GM18861 (cell line): Measurements from ENCODE around the gene FIS1.
"Not testable (repeated sequence)": the region's sequence is repeated elsewhere in the genome, so short reads cannot be mapped to it uniquely, and the experiment has no call there.

Experiments
- ATAC-seq: cut with Tn5 transposase; IDR thresholded peaks from one replicate; pipeline ENCODE4 v1.9.1; 2021; ENCODE audit not compliant: unreplicated experiment

FIS1 gene

DNA sequence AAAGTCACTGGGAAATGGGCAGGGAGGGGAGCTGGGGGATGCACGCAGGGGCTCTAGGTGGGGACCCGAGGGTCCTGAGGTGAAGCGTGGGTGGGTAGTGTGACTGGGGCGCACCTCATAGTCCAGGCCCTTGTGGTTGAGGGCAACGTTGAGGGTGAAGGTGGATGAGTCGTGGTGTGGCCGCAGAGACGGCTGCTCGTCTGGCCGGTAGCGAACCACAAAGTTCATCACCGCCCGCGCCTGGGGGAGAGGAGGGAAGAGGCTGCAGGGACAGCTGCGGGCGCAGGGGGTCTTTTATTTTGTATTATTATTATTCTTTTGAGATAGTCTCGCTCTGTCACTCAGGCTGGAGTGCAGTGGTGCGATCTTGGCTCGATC, 38.2 kb downstream of the FIS1 start:
- ATAC-seq, result no peak

- ATAC-seq, result no peak
These were observed 38.8 kb downstream of the FIS1 start for GRCh38 chr7:101205901-101206664.

GRCh38 chr7:101203740-101204738, 40.8 kb downstream of the FIS1 start:
- not testable (repeated sequence) for ATAC-seq

DNA sequence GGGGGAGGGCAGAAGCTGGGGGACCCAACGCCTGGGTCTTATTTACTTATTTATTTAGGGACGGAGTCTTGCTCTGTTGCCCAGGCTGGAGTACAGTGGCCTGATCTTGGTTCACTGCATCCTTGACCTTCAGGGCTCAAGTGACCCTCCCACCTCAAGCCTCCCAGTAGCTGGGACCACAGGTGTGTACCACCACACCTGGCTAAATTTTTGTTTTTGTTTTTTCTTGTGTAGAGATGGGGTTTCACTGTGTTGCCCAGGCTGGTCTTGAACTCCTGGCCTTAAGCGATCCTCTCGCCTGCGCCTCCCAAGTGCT, 42.3 kb downstream of the FIS1 start:
- no peak for ATAC-seq

- ATAC-seq, result no peak
These were observed 42.9 kb downstream of the FIS1 start for GRCh38 chr7:101201695-101202602.

GRCh38 chr7:101200862-101201599, 43.9 kb downstream of the FIS1 start, which contains the start of gene MOGAT3:
MOGAT3 (minus strand) TSS chr7:101201036; CDS start chr7:101200854, 182 bp downstream.
- ATAC-seq, result no peak

DNA sequence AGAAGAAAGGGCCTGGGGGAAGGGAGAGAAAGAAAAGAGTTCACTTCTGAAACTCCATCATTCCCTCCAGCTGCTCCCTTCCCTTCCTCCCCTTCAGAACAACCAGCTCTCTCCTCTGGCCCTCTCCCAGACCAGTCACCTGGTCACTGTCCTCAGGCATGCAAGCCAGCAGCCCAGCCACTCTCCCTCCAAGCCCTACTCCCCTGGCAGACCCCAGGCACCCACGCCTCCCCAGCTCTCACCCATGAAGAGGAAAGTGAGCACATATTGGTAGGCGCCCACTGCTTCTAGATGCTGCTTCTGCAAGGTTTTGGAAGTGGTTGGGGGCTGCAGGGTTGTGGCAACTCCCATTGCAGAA, 44.4 kb downstream of the FIS1 start:
- ATAC-seq, result no peak

DNA sequence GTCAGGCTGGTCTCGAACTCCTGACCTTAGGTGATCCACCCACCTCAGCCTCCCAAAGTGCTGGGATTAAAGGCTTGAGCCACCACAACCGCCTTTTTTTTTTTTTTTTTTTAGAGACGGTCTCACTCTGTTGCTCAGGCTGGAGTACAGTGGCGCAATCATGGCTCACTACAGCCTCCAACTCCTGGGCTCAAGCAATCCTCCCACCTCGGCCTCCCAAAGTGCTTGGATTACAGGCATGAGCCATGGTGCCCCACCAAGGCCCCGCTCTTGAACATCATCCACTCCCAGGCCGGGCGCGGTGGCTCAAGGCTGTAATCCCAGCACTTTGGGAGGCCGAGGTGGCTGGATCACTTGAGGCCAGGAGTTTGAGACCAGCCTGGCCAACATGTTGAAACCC, 45.4 kb downstream of the FIS1 start:
- ATAC-seq, result not testable (repeated sequence)

DNA sequence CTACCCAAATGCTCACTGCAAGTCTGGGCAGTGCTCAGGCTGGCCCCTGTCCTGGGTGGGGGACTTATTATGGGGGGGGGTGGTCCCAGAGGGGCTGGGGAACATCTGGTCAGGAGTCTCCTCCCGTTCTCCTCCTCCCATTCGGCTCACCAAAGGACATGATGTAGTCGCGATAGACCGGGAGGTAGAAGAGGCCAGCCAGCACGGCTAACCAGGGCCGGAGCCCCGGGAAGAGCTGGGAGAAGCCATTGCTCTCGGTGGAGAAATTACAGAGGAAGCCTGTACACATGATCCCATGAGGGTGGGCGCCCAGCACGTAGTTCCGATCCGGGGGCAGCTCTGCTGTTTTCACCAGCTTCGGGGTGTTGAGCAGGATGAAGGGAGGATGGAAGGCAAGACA, 46.4 kb downstream of the FIS1 start:
- ATAC-seq, result no peak

GRCh38 chr7:101197991-101198390, 46.9 kb downstream of the FIS1 start:
- no peak for ATAC-seq

- ATAC-seq, result no peak
These were observed 49.0 kb downstream of the FIS1 start for GRCh38 chr7:101195884-101196283.
